Keratinocyte (primary cell): ENCODE measurements around the gene FAM161A. TPM values are rescaled to one million over a fixed set of nuclear protein-coding genes. Genes with fewer than 3 reads are reported as not detected.

Experiments
- DNase-seq: peaks from one replicate; pipeline ENCODE4 v3.0.0-alpha.2; 2011; ENCODE audit warnings: low read depth, missing footprints, low spot score
- FAIRE-seq: peaks from 2 replicates; lab custom pipeline; 2011; peaks lifted over from hg19 to GRCh38; lab: Jason Lieb, UNC
- H2AFZ ChIP-seq: 2 replicates; pipeline ENCODE4 v1.6.0; 2012; ENCODE audit warnings: low read length, control low read depth, inconsistent platforms; ENCODE audit not compliant: control insufficient read depth
- H3K27ac ChIP-seq: 2 replicates; pipeline ENCODE4 v1.5.1; 2011; ENCODE audit warnings: low read length; ENCODE audit not compliant: control insufficient read depth, insufficient read depth
- H3K27me3 ChIP-seq: 3 replicates; pipeline ENCODE4 v1.6.0; 2011; ENCODE audit warnings: low read length; ENCODE audit not compliant: control insufficient read depth, insufficient read depth; ENCODE audit errors: extremely low read depth
- H3K36me3 ChIP-seq, 2 experiments: 2 replicates in 1 of 2; 3 replicates in 1 of 2; pipeline ENCODE4 v1.5.1; 2011; ENCODE audit warnings: low read length in 2 of 2, mild to moderate bottlenecking in 1 of 2; ENCODE audit not compliant: control insufficient read depth in 2 of 2, insufficient read depth in 2 of 2; ENCODE audit errors: extremely low read depth in 1 of 2
- H3K4me1 ChIP-seq: 3 replicates; pipeline ENCODE4 v1.5.1; 2011; ENCODE audit warnings: low read length; ENCODE audit not compliant: control insufficient read depth, insufficient read depth; ENCODE audit errors: extremely low read depth
- H3K4me2 ChIP-seq: 3 replicates; pipeline ENCODE4 v1.6.0; 2011; ENCODE audit warnings: low read depth, low read length; ENCODE audit not compliant: control insufficient read depth, insufficient read depth; ENCODE audit errors: extremely low read depth
- H3K4me3 ChIP-seq, 3 experiments: fragments of 200-600 bp in 1 of 3; sonication (generic) in 1 of 3; 2 replicates in 2 of 3; 3 replicates in 1 of 3; pipeline ENCODE4 v1.5.1; 2011 to 2016; ENCODE audit warnings: low read length in 3 of 3, mild to moderate bottlenecking in 3 of 3, control low read depth in 2 of 3, inconsistent platforms in 1 of 3, low read depth in 1 of 3, mixed read lengths in 1 of 3, mixed run types in 1 of 3, moderate library complexity in 1 of 3; ENCODE audit not compliant: control insufficient read depth in 2 of 3, insufficient read depth in 2 of 3; ENCODE audit errors: extremely low read depth in 1 of 3
- H3K79me2 ChIP-seq: 2 replicates; pipeline ENCODE4 v1.6.0; 2012; ENCODE audit warnings: low read length; ENCODE audit not compliant: control insufficient read depth, insufficient read depth
- H3K9ac ChIP-seq: 3 replicates; pipeline ENCODE4 v1.6.0; 2011; ENCODE audit warnings: low read length; ENCODE audit not compliant: control insufficient read depth, insufficient read depth; ENCODE audit errors: extremely low read depth
- H3K9me1 ChIP-seq: 3 replicates; pipeline ENCODE4 v1.6.0; 2011; ENCODE audit warnings: low read length; ENCODE audit not compliant: control insufficient read depth, insufficient read depth; ENCODE audit errors: extremely low read depth
- H3K9me3 ChIP-seq: 2 replicates; pipeline ENCODE4 v1.5.1; 2012; ENCODE audit warnings: low read depth, low read length; ENCODE audit not compliant: control insufficient read depth
- H4K20me1 ChIP-seq: 3 replicates; pipeline ENCODE4 v1.6.0; 2011; ENCODE audit warnings: low read length; ENCODE audit not compliant: control insufficient read depth, insufficient read depth; ENCODE audit errors: extremely low read depth
- CTCF ChIP-seq, 3 experiments: IDR thresholded peaks in 1 of 3; conservative IDR thresholded peaks in 1 of 3; optimal IDR thresholded peaks in 1 of 3; 2 replicates in 2 of 3; 3 replicates in 1 of 3; pipeline versions ENCODE3 to v1.5.1; 2011; ENCODE audit warnings: low read length in 3 of 3, mild to moderate bottlenecking in 3 of 3, moderate library complexity in 2 of 3, control low read depth in 1 of 3, inconsistent platforms in 1 of 3; ENCODE audit not compliant: insufficient read depth in 2 of 3; ENCODE audit errors: extremely low read depth in 1 of 3
- EZH2 ChIP-seq: IDR thresholded peaks from one replicate; pipeline ENCODE4 v1.6.1; 2012; ENCODE audit warnings: inconsistent platforms, mild to moderate bottlenecking, low read length, moderate library complexity
- dilution Hi-C: fragments of 300-500 bp; cut with MboI; formaldehyde crosslinking; loops from one replicate; pipeline ENCODE4 v1.7.0; 2020; ENCODE audit warnings: low sequenced_read_pairs; ENCODE audit not compliant: extremely low pct_ligation_motif_present
- polyA plus RNA-seq, 5 experiments: library from polyadenylated mRNA; depleted of rRNA in 3 of 5; stranded (reverse) in 3 of 5; stranded (forward) in 1 of 5; unstranded in 1 of 5; fragments of >200 nt; gene quantifications; 1 replicate in 1 of 5; 2 replicates in 3 of 5; 3 replicates in 1 of 5; pipeline versions ENCODE4 v1.2.1 to v1.2.3, GENCODE V29; 2011 to 2012; ENCODE audit warnings: missing spikeins in 2 of 5, low read depth in 1 of 5, low replicate concordance in 1 of 5

Gene FAM161A
- polyA plus RNA-seq, 1 donor (not counting 4 experiments of a cell fraction or from before 2014, with no cell fraction given), result 2.1 TPM

- H3K27ac ChIP-seq, result no peak overlapping the region
- H3K79me2 ChIP-seq, result no peaks in the 10 kb centered on the region
- H3K36me3 ChIP-seq, result no peaks in the 10 kb centered on the region
- dilution Hi-C loops, result no loop called here
- H3K9me1 ChIP-seq, result no peaks in the 10 kb centered on the region
- H3K9ac ChIP-seq, result no peak overlapping the region
- no peak overlapping the region for H2AFZ ChIP-seq
- no peak for DNase-seq
- FAIRE-seq, result no peak
- H3K4me2 ChIP-seq, result no peak overlapping the region
- H3K9me3 ChIP-seq, result no peaks in the 10 kb centered on the region
- no peak overlapping the region for H3K4me3 ChIP-seq
- no peaks in the 10 kb centered on the region for H3K4me1 ChIP-seq
- no peaks in the 10 kb centered on the region for H3K27me3 ChIP-seq
- TF ChIP-seq CTCF (optimal IDR thresholded peaks at IDR 0.05 in 1 of 3, IDR thresholded peaks at IDR 0.05 in 1 of 3, conservative IDR thresholded peaks at IDR 0.05 in 1 of 3; ENCODE audit: extremely low read depth in 1 of 3, insufficient read depth in 2 of 3, low read length in 3 of 3), result peak; percentile 51 to 58 (median 54)
- TF ChIP-seq EZH2, result no peak
- H4K20me1 ChIP-seq, result no peaks in the 10 kb centered on the region
These were observed 45.0 kb upstream of the FAM161A start for GRCh38 chr2:61898810-61899209.

DNA sequence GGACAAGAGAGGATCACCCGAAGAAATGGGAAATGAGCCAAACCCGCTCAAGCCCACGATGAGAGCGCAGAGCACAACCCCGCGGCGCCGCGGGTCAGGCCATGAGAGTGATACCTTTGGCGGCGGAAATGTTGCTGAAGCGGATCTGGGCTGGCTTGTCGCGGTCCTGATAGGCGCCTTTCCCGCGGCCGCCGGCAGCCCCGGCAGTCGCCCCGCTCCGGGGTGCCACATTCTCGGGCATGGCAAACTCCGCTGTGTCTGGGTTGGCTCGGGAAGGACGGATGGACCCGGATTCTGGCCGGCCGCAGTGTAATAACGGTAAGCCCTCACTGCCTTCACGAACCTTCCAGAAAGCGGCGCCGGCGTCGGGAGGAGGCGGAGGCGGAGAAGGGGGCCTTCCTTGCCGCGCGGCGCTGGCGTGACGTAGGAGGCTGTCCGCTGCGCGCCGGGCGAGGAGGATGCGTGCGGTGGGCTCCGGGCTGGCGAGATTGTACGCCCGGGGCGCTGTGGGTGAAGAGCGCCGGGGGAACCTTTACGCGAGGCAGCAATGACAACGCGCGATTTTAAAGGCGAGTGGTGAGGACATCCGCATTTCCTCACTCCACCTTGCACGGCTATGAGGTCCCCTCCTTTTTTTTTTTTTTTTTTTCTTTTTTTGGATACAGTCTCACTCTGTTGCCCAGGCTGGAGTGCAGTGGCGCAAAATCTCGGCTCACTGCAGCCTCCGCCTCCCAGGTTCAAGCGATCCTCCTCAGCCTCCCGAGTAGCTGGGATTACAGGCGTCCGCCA is 34.6 kb upstream of the FAM161A start, which contains the start of gene CCT4:
TSS of gene CCT4 (minus strand) at position 390 of the 789 bp plus-strand sequence. CDS start at position 241, 149 bp downstream.
- Histone ChIP-seq H3K9me1 (peaks cover 3% of the 10 kb centered on the region), H3K9ac (peak within 1 kb of the TSS; percentile 99), H3K9me3 (no peaks in the 10 kb centered on the region), H3K36me3 (peaks cover 3 to 4% of the 10 kb centered on the region in 2 experiments), H3K79me2 (peaks cover 47% of the 10 kb centered on the region), H3K27ac (peak within 1 kb of the TSS; percentile 97), H3K4me1 (peaks cover 19% of the 10 kb centered on the region), H2AFZ (peak within 1 kb of the TSS; percentile 89), H3K27me3 (no peaks in the 10 kb centered on the region), H3K4me2 (peak within 1 kb of the TSS; percentile 98), H4K20me1 (peaks cover 21% of the 10 kb centered on the region), H3K4me3 (peak within 1 kb of the TSS; percentile 94 to 100 (median 100))
- dilution Hi-C loops, result no loop called here
- FAIRE-seq, result no peak
- no peak for DNase-seq
- TF ChIP-seq EZH2, result no peak
- no peak for TF ChIP-seq CTCF (optimal IDR thresholded peaks at IDR 0.05 in 1 of 3, IDR thresholded peaks at IDR 0.05 in 1 of 3, conservative IDR thresholded peaks at IDR 0.05 in 1 of 3; ENCODE audit: extremely low read depth in 1 of 3, insufficient read depth in 2 of 3, low read length in 3 of 3)
